ENCODE data around the gene VGF.

VGF gene

GRCh38 chr7:101166909-101167644, 1.7 kb upstream of the VGF start:
- Mint-ChIP-seq H3K9me3 (no peaks in the 10 kb centered on the region), H3K4me1 (peaks cover 67% of the 10 kb centered on the region), H3K27me3 (peaks cover 100% of the 10 kb centered on the region), H3K27ac (no peak overlapping the region), H3K36me3 (peaks cover 5% of the 10 kb centered on the region), H3K4me3 (no peak overlapping the region)
- CTCF ChIA-PET: no interaction called here
- no peak for DNase-seq

- Mint-ChIP-seq H3K9me3 (no peaks in the 10 kb centered on the region), H3K36me3 (peaks cover 5% of the 10 kb centered on the region), H3K27me3 (peaks cover 100% of the 10 kb centered on the region), H3K4me3 (no peak overlapping the region), H3K27ac (no peak overlapping the region), H3K4me1 (peaks cover 62% of the 10 kb centered on the region)
- no peak for DNase-seq
- CTCF ChIA-PET: no interaction called here
Measured at GRCh38 chr7:101166648-101166908, 1.2 kb upstream of the VGF start.

GRCh38 chr7:101165958-101166647, 734 bp upstream of the VGF start:
- no peak for DNase-seq
- H3K27me3 Mint-ChIP-seq: peaks cover 96% of the 10 kb centered on the region
- H3K4me3 Mint-ChIP-seq: peak overlapping the region; percentile 63
- H3K27ac Mint-ChIP-seq: peak overlapping the region; percentile 35
- peaks cover 5% of the 10 kb centered on the region for H3K36me3 Mint-ChIP-seq
- CTCF ChIA-PET: interaction anchor here (1.0 to 1.6 kb wide), 2 partner anchors 22 to 24 kb away, joined by 4 to 6 read pairs; no protein-coding TSS in a partner anchor
- peaks cover 58% of the 10 kb centered on the region for H3K4me1 Mint-ChIP-seq
- H3K9me3 Mint-ChIP-seq: no peaks in the 10 kb centered on the region

GRCh38 chr7:101164071-101164840, 1.1 kb downstream of the VGF start:
- no peak overlapping the region for H3K27ac Mint-ChIP-seq
- DNase-seq: no peak
- H3K27me3 Mint-ChIP-seq: peaks cover 77% of the 10 kb centered on the region
- CTCF ChIA-PET: interaction anchor here (1.6 kb wide), 1 partner anchor 22 kb away, joined by 6 read pairs; no protein-coding TSS in a partner anchor
- H3K4me1 Mint-ChIP-seq: peaks cover 42% of the 10 kb centered on the region
- H3K9me3 Mint-ChIP-seq: no peaks in the 10 kb centered on the region
- H3K36me3 Mint-ChIP-seq: peaks cover 6% of the 10 kb centered on the region
- no peak overlapping the region for H3K4me3 Mint-ChIP-seq

- H3K27me3 Mint-ChIP-seq: peaks cover 70% of the 10 kb centered on the region
- H3K4me3 Mint-ChIP-seq: peak overlapping the region; percentile 70
- no peak overlapping the region for H3K27ac Mint-ChIP-seq
- peak; percentile 66 for DNase-seq
- CTCF ChIA-PET: interaction anchor here (1.2 to 2.9 kb wide), 2 partner anchors 10 to 19 kb away, joined by 3 to 12 read pairs; no protein-coding TSS in a partner anchor
- no peaks in the 10 kb centered on the region for H3K9me3 Mint-ChIP-seq
- H3K36me3 Mint-ChIP-seq: peaks cover 7% of the 10 kb centered on the region
- peaks cover 38% of the 10 kb centered on the region for H3K4me1 Mint-ChIP-seq
Measured at GRCh38 chr7:101163279-101164070, 1.9 kb downstream of the VGF start.

- no peaks in the 10 kb centered on the region for H3K9me3 Mint-ChIP-seq
- H3K36me3 Mint-ChIP-seq: peaks cover 12% of the 10 kb centered on the region
- CTCF ChIA-PET: interaction anchor here (1.2 to 2.9 kb wide), 3 partner anchors 8 to 19 kb away, joined by 3 to 12 read pairs (median 3); no protein-coding TSS in a partner anchor
- peaks cover 34% of the 10 kb centered on the region for H3K4me1 Mint-ChIP-seq
- H3K4me3 Mint-ChIP-seq: peak overlapping the region; percentile 60
- H3K27ac Mint-ChIP-seq: no peak overlapping the region
- peak; percentile 49 for DNase-seq
- peaks cover 62% of the 10 kb centered on the region for H3K27me3 Mint-ChIP-seq
Measured at GRCh38 chr7:101162551-101163278, 2.7 kb downstream of the VGF start.

- H3K27ac Mint-ChIP-seq: no peak overlapping the region
- no peaks in the 10 kb centered on the region for H3K9me3 Mint-ChIP-seq
- CTCF ChIA-PET: interaction anchor here (1.2 to 2.9 kb wide), 3 partner anchors 9 to 18 kb away, joined by 3 to 12 read pairs (median 3); no protein-coding TSS in a partner anchor
- peak overlapping the region; percentile 60 for H3K4me3 Mint-ChIP-seq
- peaks cover 28% of the 10 kb centered on the region for H3K4me1 Mint-ChIP-seq
- peaks cover 14% of the 10 kb centered on the region for H3K36me3 Mint-ChIP-seq
- H3K27me3 Mint-ChIP-seq: peaks cover 54% of the 10 kb centered on the region
- DNase-seq: no peak
Measured at GRCh38 chr7:101161692-101162471, 3.5 kb downstream of the VGF start.

GRCh38 chr7:101160910-101161309, 4.5 kb downstream of the VGF start:
- Mint-ChIP-seq H3K4me3 (no peak overlapping the region), H3K27ac (no peak overlapping the region), H3K4me1 (peaks cover 25% of the 10 kb centered on the region), H3K36me3 (peaks cover 18% of the 10 kb centered on the region), H3K9me3 (no peaks in the 10 kb centered on the region), H3K27me3 (peaks cover 44% of the 10 kb centered on the region)
- no peak for DNase-seq
- CTCF ChIA-PET: interaction anchor here (1.6 to 2.9 kb wide), 2 partner anchors 10 to 17 kb away, joined by 3 to 12 read pairs; no protein-coding TSS in a partner anchor

GRCh38 chr7:101159696-101160674, 5.4 kb downstream of the VGF start:
- no peak overlapping the region for H3K27ac Mint-ChIP-seq
- H3K36me3 Mint-ChIP-seq: peaks cover 15% of the 10 kb centered on the region
- H3K4me1 Mint-ChIP-seq: peaks cover 24% of the 10 kb centered on the region

GRCh38 chr7:101156866-101157589, 8.3 kb downstream of the VGF start:
- no peak for DNase-seq
- CTCF ChIA-PET: interaction anchor here (1.2 to 4.0 kb wide), 2 partner anchors 13 to 60 kb away, joined by 4 to 23 read pairs; no protein-coding TSS in a partner anchor
- peaks cover 18% of the 10 kb centered on the region for H3K4me1 Mint-ChIP-seq
- peaks cover 27% of the 10 kb centered on the region for H3K27me3 Mint-ChIP-seq
- H3K9me3 Mint-ChIP-seq: no peaks in the 10 kb centered on the region
- H3K27ac Mint-ChIP-seq: no peak overlapping the region
- peaks cover 15% of the 10 kb centered on the region for H3K36me3 Mint-ChIP-seq
- no peak overlapping the region for H3K4me3 Mint-ChIP-seq

More at GRCh38 chr7:101159696-101160674, 5.4 kb downstream of the VGF start:
- Mint-ChIP-seq H3K4me3 (no peak overlapping the region), H3K9me3 (no peaks in the 10 kb centered on the region), H3K27me3 (peaks cover 35% of the 10 kb centered on the region)
- no peak for DNase-seq
- CTCF ChIA-PET: interaction anchor here (0.7 kb wide), 1 partner anchor 16 kb away, joined by 3 read pairs; no protein-coding TSS in a partner anchor

- no peak overlapping the region for H3K27ac Mint-ChIP-seq
Measured at GRCh38 chr7:101156277-101156676, 9.1 kb downstream of the VGF start.

More at GRCh38 chr7:101156277-101156676, 9.1 kb downstream of the VGF start:
- Mint-ChIP-seq H3K4me1 (peaks cover 18% of the 10 kb centered on the region), H3K36me3 (peaks cover 15% of the 10 kb centered on the region), H3K9me3 (no peaks in the 10 kb centered on the region), H3K27me3 (peaks cover 29% of the 10 kb centered on the region), H3K4me3 (no peak overlapping the region)
- CTCF ChIA-PET: interaction anchor here (1.2 to 4.0 kb wide), 3 partner anchors 9 to 60 kb away, joined by 4 to 23 read pairs (median 5); no protein-coding TSS in a partner anchor
- DNase-seq: no peak
